Neural cell (in vitro differentiated cells): ENCODE measurements around the gene FOXK1.

Source experiments
- SMC3 ChIP-seq: fragments of 450-650 bp; conservative IDR thresholded peaks from 2 replicates; pipeline ENCODE4 v1.6.1; 2014; ENCODE audit warnings: antibody characterized with exemption, mild to moderate bottlenecking, moderate library complexity; ENCODE audit not compliant: poor library complexity
- TF ChIP-seq, protein P1 (sequence below): fragments of 450-650 bp; IDR thresholded peaks from 2 replicates; pipeline ENCODE4 v1.5.1; 2014; ENCODE audit warnings: antibody characterized with exemption, mild to moderate bottlenecking, moderate library complexity; ENCODE audit not compliant: poor library complexity, severe bottlenecking

DNA sequence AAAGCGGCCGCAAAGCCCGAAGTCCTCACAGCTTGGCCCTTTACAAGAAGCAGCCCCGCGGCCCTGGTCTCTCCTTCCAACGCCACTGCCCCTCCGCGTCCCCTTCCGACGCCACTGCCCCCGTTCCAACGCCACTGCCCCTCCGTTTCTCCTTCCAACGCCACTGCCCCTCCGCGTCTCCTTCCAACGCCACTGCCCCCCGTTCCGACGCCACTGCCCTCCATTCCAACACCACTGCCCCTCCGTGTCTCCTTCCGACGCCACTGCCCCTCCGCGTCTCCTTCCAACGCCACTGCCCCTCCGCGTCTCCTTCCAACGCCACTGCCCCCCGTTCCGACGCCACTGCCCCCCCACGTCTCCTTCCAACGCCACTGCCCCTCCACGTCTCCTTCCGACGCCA, 126.5 kb downstream of the FOXK1 start:
- TF ChIP-seq, protein P1, sequence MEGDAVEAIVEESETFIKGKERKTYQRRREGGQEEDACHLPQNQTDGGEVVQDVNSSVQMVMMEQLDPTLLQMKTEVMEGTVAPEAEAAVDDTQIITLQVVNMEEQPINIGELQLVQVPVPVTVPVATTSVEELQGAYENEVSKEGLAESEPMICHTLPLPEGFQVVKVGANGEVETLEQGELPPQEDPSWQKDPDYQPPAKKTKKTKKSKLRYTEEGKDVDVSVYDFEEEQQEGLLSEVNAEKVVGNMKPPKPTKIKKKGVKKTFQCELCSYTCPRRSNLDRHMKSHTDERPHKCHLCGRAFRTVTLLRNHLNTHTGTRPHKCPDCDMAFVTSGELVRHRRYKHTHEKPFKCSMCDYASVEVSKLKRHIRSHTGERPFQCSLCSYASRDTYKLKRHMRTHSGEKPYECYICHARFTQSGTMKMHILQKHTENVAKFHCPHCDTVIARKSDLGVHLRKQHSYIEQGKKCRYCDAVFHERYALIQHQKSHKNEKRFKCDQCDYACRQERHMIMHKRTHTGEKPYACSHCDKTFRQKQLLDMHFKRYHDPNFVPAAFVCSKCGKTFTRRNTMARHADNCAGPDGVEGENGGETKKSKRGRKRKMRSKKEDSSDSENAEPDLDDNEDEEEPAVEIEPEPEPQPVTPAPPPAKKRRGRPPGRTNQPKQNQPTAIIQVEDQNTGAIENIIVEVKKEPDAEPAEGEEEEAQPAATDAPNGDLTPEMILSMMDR = no peak
- no peak for TF ChIP-seq SMC3
